Kidney (tissue), 14 donors: ENCODE measurements around the gene NEK1. TPM values are rescaled to one million over a fixed set of nuclear protein-coding genes. Genes with fewer than 3 reads are reported as not detected.

Experiments used
- DNase-seq, 5 donors: peaks; one replicate each; pipeline ENCODE4 v3.0.0-alpha.2; 2013 to 2020
- FAIRE-seq: peaks from 2 replicates; lab custom pipeline; 2012; peaks lifted over from hg19 to GRCh38; lab: Jason Lieb, UNC
- H3K27ac ChIP-seq, 2 donors: one replicate each; pipeline ENCODE4 v1.7.0; 2013; ENCODE audit warnings: low read depth in 2 of 2, low read length in 2 of 2, inconsistent platforms in 1 of 2
- H3K27me3 ChIP-seq: one replicate; pipeline ENCODE4 v1.7.1; 2013; ENCODE audit warnings: low read length, inconsistent platforms; ENCODE audit not compliant: control insufficient read depth, insufficient read depth
- H3K36me3 ChIP-seq, 3 donors: one replicate each; pipeline versions ENCODE4 v1.7.0 to v1.7.1; 2013; ENCODE audit warnings: low read length in 3 of 3, control low read depth in 1 of 3, inconsistent platforms in 1 of 3; ENCODE audit not compliant: insufficient read depth in 3 of 3, control insufficient read depth in 2 of 3
- H3K4me1 ChIP-seq, 3 donors: one replicate each; pipeline versions ENCODE4 v1.7.0 to v1.7.1; 2013; ENCODE audit warnings: low read length in 3 of 3, inconsistent platforms in 1 of 3, low read depth in 1 of 3; ENCODE audit not compliant: control insufficient read depth in 2 of 3, insufficient read depth in 2 of 3
- H3K4me3 ChIP-seq, 3 donors: one replicate each; pipeline versions ENCODE4 v1.7.0 to v1.8.1; 2013; ENCODE audit warnings: low read length in 3 of 3, control low read depth in 1 of 3, inconsistent platforms in 1 of 3
- H3K9ac ChIP-seq, 3 donors: one replicate each; pipeline versions ENCODE4 v1.7.0 to v1.7.1; 2013; ENCODE audit warnings: low read length in 3 of 3, control low read depth in 1 of 3, inconsistent platforms in 1 of 3
- H3K9me3 ChIP-seq, 3 donors: one replicate each; pipeline versions ENCODE4 v1.7.0 to v1.7.1; 2013; ENCODE audit warnings: low read length in 3 of 3, control low read depth in 1 of 3, inconsistent platforms in 1 of 3; ENCODE audit not compliant: control insufficient read depth in 2 of 3, insufficient read depth in 1 of 3
- CTCF ChIP-seq: IDR thresholded peaks from 3 replicates; pipeline ENCODE4 v1.5.1; 2012; ENCODE audit warnings: mild to moderate bottlenecking, moderate library complexity, borderline replicate concordance; ENCODE audit not compliant: insufficient read depth; ENCODE audit errors: extremely low read depth
- intact Hi-C: fragments of 100-400 bp; cut with DNase I; formaldehyde crosslinking; loops from one replicate; pipeline ENCODE4 v1.11.1; 2022
- polyA plus RNA-seq: library from polyadenylated mRNA; stranded (reverse); fragments of 350-450 nt; fragmentation: Illumina TruSeq; extraction: RNeasy Lipid Tissue Mini Kit (QIAGEN cat#74804); gene quantifications from one replicate; pipeline ENCODE4 v1.2.3, GENCODE V29; 2014; ENCODE audit warnings: low read depth, low replicate concordance; ENCODE audit not compliant: insufficient read depth
- total RNA-seq: library from RNA; stranded (reverse); fragmentation: NEBNext Ultra II Directional; extraction: Animal tissue kit (Norgen Biotek cat#: 25700); gene quantifications from one replicate; pipeline ENCODE4 v1.2.1, GENCODE V29; 2021
- donor health status: control.
- donor health status: control.
- donor health status: control.
- donor health status: control.
- donor health status: control.
- donor health status: DM: yes; HTN: yes; CAD: no.
- donor health status: Normal renal cell carcinoma (clear cell type).

Gene NEK1
- total and polyA plus RNA-seq, 2 donors from 2014 or later: 5.6 to 15.3 TPM

GRCh38 chr4:169346840-169347239 lies 265.5 kb downstream of the NEK1 start:
- Histone ChIP-seq H3K4me1 (peaks cover 0 to 16% (median 5%) of the 10 kb centered on the region in 3 donors), H3K27ac (no peak overlapping the region), H3K9me3 (no peaks in the 10 kb centered on the region), H3K27me3 (no peaks in the 10 kb centered on the region), H3K36me3 (no peaks in the 10 kb centered on the region), H3K4me3 (no peak overlapping the region), H3K9ac (no peak overlapping the region)
- no peak for FAIRE-seq
- TF ChIP-seq CTCF: no peak
- DNase-seq: no peak
- intact Hi-C loops: no loop called here

DNA sequence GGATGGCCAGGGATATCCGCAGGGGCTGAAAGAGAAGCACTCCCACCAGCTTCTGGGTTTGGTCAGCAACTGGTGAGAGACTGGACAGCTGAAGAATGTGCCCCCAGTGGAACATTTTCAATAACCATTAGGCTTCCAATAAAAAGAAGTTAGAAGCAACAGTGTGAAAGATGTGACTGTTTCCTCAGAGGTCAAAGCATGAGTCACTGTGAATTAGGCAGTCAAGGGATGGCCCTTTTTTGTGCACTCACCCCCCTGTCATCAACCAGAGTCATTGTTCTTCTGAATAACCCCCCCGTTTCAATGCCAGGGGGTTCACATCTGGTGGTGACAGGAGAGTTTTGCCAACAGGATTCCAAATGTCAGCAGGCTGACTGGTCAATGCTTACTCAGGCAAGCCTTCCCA lies 267.1 kb downstream of the NEK1 start:
- Histone ChIP-seq H3K36me3 (no peaks in the 10 kb centered on the region), H3K27me3 (no peaks in the 10 kb centered on the region), H3K4me1 (peaks cover 0 to 11% (median 5%) of the 10 kb centered on the region in 3 donors), H3K9me3 (no peaks in the 10 kb centered on the region), H3K4me3 (no peak overlapping the region), H3K27ac (no peak overlapping the region), H3K9ac (no peak overlapping the region)
- FAIRE-seq (no peak), DNase-seq (no peak)
- TF ChIP-seq CTCF: no peak
- intact Hi-C loops: no loop called here

Other genes with a start within 250 kb of the NEK1 start
- gene CLCN3, start 8.0 kb upstream of the NEK1 start, total RNA-seq: 70.2 TPM
- 16.6 TPM for gene CLCN3, start 8.0 kb upstream of the NEK1 start, polyA plus RNA-seq
- gene HPF1, start 145.4 kb upstream of the NEK1 start, total RNA-seq: 21.9 TPM
- gene HPF1, start 145.4 kb upstream of the NEK1 start, polyA plus RNA-seq: 27.6 TPM